SU-DHL-6 (cell line): Measurements from ENCODE around the gene ARMC9.

Experiments used
- H2AFZ ChIP-seq: fragments of 200-600 bp; sonication (generic); 2 replicates; pipeline ENCODE4 v1.6.1; 2014; ENCODE audit warnings: low read depth, mild to moderate bottlenecking, moderate library complexity, mixed read lengths, antibody characterized with exemption, low read length; ENCODE audit not compliant: severe bottlenecking
- H3F3A ChIP-seq: fragments of 200-600 bp; shearing (Covaris generic); 2 replicates; pipeline ENCODE4 v1.6.0; 2016; ENCODE audit warnings: antibody characterized with exemption, mild to moderate bottlenecking; ENCODE audit not compliant: insufficient read depth
- H3K27ac ChIP-seq: fragments of 200-600 bp; sonication (generic); 2 replicates; pipeline ENCODE4 v1.5.1; 2016; ENCODE audit warnings: low read depth, mild to moderate bottlenecking, low read length, moderate library complexity, mixed read lengths
- H3K27me3 ChIP-seq: fragments of 200-600 bp; sonication (generic), shearing (Covaris generic); 2 replicates; pipeline ENCODE4 v1.6.0; 2014; ENCODE audit warnings: mild to moderate bottlenecking, low read length
- H3K36me3 ChIP-seq: fragments of 200-600 bp; sonication (generic); 2 replicates; pipeline ENCODE4 v1.6.1; 2014; ENCODE audit warnings: mild to moderate bottlenecking, low read length, mixed read lengths
- H3K4me2 ChIP-seq: fragments of 300-600, 200-600 bp; shearing (Covaris generic), sonication (generic); 2 replicates; pipeline ENCODE4 v1.6.0; 2014; ENCODE audit warnings: low read length, low read depth, mild to moderate bottlenecking; ENCODE audit not compliant: poor library complexity, severe bottlenecking
- H3K4me3 ChIP-seq: fragments of 200-600 bp; sonication (generic); 2 replicates; pipeline ENCODE4 v1.5.1; 2014; ENCODE audit warnings: antibody characterized with exemption, low read length, mild to moderate bottlenecking, mixed read lengths; ENCODE audit not compliant: insufficient read depth, poor library complexity, severe bottlenecking
- H3K79me2 ChIP-seq: fragments of 200-600 bp; sonication (generic); 2 replicates; pipeline ENCODE4 v1.6.1; 2014; ENCODE audit warnings: mild to moderate bottlenecking, low read length, moderate library complexity; ENCODE audit not compliant: insufficient read depth
- H3K9ac ChIP-seq: fragments of 200-600 bp; sonication (generic); 2 replicates; pipeline ENCODE4 v1.7.0; 2014; ENCODE audit warnings: mild to moderate bottlenecking, low read length
- H3K9me2 ChIP-seq: fragments of 200-600 bp; sonication (generic); replicated peaks from 2 replicates; pipeline ENCODE4 v1.6.1; 2014; ENCODE audit warnings: low read length; ENCODE audit not compliant: insufficient read depth
- H3K9me3 ChIP-seq: fragments of 200-600 bp; sonication (generic); 2 replicates; pipeline ENCODE4 v1.6.1; 2014; ENCODE audit warnings: low read length, mixed read lengths; ENCODE audit not compliant: insufficient read depth
- H4K20me1 ChIP-seq: fragments of 200-600 bp; sonication (generic); 2 replicates; pipeline ENCODE4 v1.6.1; 2014; ENCODE audit warnings: low read depth, mild to moderate bottlenecking, antibody characterized with exemption, low read length, moderate library complexity, mixed read lengths
- EZH2phosphoT487 ChIP-seq: fragments of 200-600 bp; sonication (generic), shearing (Covaris generic); conservative IDR thresholded peaks from 2 replicates; pipeline ENCODE4 v1.6.1; 2018; ENCODE audit warnings: mild to moderate bottlenecking, antibody characterized with exemption, low read length, moderate library complexity, mixed read lengths
- TF ChIP-seq, protein P1 (sequence below): fragments of 200-600 bp; sonication (generic); IDR thresholded peaks from one replicate; pipeline ENCODE4 v1.5.1; 2017; ENCODE audit warnings: antibody characterized with exemption, mild to moderate bottlenecking, low read length, moderate library complexity; ENCODE audit not compliant: insufficient read depth, poor library complexity, severe bottlenecking

Gene ARMC9

GRCh38 chr2:231189171-231189530 lies 9.3 kb upstream of the ARMC9 start:
- no peaks in the 10 kb centered on the region for H4K20me1 ChIP-seq
- no peaks in the 10 kb centered on the region for H3K27me3 ChIP-seq
- no peak overlapping the region for H2AFZ ChIP-seq
- TF ChIP-seq, protein P1, sequence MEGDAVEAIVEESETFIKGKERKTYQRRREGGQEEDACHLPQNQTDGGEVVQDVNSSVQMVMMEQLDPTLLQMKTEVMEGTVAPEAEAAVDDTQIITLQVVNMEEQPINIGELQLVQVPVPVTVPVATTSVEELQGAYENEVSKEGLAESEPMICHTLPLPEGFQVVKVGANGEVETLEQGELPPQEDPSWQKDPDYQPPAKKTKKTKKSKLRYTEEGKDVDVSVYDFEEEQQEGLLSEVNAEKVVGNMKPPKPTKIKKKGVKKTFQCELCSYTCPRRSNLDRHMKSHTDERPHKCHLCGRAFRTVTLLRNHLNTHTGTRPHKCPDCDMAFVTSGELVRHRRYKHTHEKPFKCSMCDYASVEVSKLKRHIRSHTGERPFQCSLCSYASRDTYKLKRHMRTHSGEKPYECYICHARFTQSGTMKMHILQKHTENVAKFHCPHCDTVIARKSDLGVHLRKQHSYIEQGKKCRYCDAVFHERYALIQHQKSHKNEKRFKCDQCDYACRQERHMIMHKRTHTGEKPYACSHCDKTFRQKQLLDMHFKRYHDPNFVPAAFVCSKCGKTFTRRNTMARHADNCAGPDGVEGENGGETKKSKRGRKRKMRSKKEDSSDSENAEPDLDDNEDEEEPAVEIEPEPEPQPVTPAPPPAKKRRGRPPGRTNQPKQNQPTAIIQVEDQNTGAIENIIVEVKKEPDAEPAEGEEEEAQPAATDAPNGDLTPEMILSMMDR, result no peak
- TF ChIP-seq EZH2phosphoT487, result no peak
- no peaks in the 10 kb centered on the region for H3K36me3 ChIP-seq
- H3K9me3 ChIP-seq, result no peaks in the 10 kb centered on the region
- no peaks in the 10 kb centered on the region for H3K79me2 ChIP-seq
- no peaks in the 10 kb centered on the region for H3F3A ChIP-seq
- no peak overlapping the region for H3K27ac ChIP-seq
- no peak overlapping the region for H3K9ac ChIP-seq
- no peak overlapping the region for H3K4me2 ChIP-seq
- H3K9me2 ChIP-seq, result no peaks in the 10 kb centered on the region
- H3K4me3 ChIP-seq, result no peak overlapping the region

DNA sequence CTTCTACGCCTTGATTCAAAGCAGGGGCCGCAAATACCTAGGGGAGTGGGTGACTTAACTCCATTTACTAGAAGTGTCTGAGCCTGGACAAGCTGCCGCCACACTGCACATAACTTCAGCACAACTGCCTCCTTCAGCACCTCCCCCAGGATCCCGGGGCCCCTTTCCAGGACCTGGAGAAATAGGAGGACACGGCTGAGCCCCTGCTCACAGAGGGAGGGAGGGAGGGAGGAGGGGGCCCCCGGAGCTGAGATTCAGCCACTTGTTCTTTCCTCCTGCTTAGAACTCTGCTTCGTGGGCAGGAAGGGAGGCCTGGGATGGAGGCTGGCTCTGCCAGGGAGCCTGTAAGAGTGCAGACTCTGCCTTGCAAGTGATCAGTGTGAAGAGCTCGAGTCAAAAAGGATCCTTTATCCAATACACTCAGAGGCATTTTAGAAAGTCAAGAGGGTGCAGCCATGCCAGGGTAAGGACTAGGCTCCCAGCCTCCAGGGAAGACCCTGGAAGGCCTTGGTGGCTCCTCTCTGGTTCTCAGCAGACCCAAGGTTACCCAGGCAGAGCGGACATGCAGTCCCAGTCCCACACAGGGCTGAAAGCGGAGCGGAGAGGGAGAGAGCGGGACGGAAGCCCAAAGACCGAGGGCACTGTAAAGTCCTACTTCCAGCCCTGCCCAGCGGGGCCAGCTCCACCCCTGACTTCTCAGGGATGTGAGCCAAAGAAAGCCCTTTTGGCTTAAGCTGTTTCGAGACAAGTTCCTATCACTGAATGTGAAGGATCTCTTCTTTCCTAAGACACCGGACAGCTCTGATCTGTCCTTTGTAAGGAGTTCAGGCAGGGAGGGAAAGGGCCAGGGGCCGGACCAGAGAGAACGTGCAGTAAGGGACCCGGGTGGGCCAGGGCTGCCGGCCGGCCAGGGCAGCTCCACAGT lies 8.6 kb upstream of the ARMC9 start:
- Histone ChIP-seq H3K9me2 (no peaks in the 10 kb centered on the region), H4K20me1 (no peaks in the 10 kb centered on the region), H3K4me2 (no peak overlapping the region), H3F3A (no peaks in the 10 kb centered on the region), H3K36me3 (no peaks in the 10 kb centered on the region), H3K79me2 (no peaks in the 10 kb centered on the region), H2AFZ (no peak overlapping the region), H3K27ac (no peak overlapping the region), H3K4me3 (no peak overlapping the region), H3K9ac (no peak overlapping the region), H3K9me3 (no peaks in the 10 kb centered on the region), H3K27me3 (no peaks in the 10 kb centered on the region)
- TF ChIP-seq, protein P1, result no peak

DNA sequence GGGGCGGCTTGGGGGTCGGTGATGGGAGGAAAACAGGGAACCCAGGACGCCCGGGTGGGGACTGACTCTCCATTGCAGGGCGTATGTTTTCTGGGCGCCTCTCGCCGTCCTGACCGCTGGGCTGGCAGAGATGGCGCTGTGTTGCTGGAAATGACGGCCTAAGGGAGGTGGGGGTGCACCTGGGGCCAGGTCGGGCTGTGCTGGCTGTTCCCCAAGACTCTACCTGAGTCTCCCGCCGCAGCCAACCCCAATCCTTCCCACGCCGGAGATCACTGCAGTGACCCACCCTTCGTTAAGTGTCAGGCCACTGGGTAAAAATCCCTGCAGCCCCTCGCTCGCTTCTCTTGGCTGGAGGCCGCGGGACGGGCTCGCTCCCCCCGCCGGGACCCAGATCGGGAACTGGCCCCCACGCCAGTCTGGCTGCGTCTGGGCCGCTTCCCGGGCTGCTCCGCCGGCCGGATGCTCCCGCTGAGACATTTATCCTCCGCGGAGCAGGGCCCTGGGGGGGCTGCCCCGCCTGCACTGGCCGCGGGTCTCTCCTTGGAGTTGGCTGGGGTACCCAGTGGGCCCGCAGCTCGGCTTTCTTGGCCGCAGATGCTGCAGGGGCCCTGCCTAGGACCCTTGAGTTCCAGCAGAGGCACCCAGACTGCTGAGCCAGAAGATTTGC lies 7.8 kb upstream of the ARMC9 start:
- no peak overlapping the region for H3K9ac ChIP-seq

More for the DNA sequence above, 7.8 kb upstream of the ARMC9 start:
- no peak for TF ChIP-seq EZH2phosphoT487
- TF ChIP-seq, protein P1, result no peak
- Histone ChIP-seq H2AFZ (no peak overlapping the region), H4K20me1 (no peaks in the 10 kb centered on the region), H3K9me2 (no peaks in the 10 kb centered on the region), H3K4me2 (no peak overlapping the region), H3K4me3 (no peak overlapping the region), H3F3A (no peaks in the 10 kb centered on the region), H3K9me3 (no peaks in the 10 kb centered on the region), H3K36me3 (no peaks in the 10 kb centered on the region), H3K27ac (no peak overlapping the region), H3K79me2 (no peaks in the 10 kb centered on the region), H3K27me3 (no peaks in the 10 kb centered on the region)
